Measurements from ENCODE around the gene DAB2IP.

The DAB2IP gene

DNA sequence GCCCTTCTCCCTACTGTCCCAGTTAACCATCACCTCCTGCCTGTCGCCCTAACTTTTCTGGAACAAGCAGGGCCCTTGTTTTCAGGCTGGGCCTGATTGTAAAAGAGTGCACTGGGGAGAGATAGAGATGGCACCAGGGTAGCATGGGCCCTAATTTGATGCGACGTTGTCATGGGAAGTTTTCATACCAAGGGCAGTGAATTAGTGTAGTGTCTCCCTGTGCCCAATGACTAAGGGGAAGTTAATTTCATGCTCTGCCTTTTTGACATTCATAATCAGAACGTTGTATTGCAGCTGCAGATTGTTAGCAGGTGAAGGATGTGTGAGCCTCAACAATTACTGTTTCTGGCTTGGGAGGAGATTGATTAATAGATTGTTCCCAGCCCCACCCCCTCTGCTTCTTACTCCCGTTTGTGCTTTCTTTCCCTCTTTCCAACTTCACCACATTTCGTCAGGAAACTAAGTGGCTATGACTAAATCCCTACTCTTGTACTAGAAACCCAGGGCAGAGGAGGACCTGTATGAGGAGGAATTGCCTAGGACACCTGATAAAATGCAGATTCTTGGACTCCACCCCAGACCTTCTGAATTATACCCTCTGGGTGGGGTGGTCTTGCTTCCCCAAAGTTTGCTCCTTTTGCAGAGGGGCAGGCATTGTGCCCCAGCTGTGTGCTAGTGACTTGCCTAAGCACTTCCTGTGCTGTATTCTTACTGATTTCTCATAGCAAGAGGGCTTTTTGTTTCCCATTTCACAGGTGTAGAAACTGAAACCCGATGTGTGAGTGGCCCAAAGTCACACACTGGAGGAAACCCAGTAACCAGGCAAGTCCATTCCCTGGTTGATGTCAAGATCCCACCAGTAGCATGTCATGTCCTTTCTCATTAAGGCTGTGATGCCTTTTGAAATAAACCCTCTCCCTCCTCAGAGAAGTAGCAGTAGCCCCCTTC lies 56.3 kb downstream of the DAB2IP start:
- DNase-seq, result peak; percentile 71

- DNase-seq, result no peak
Observed at GRCh38 chr9:121708768-121709488, 57.5 kb downstream of the DAB2IP start.

DNA sequence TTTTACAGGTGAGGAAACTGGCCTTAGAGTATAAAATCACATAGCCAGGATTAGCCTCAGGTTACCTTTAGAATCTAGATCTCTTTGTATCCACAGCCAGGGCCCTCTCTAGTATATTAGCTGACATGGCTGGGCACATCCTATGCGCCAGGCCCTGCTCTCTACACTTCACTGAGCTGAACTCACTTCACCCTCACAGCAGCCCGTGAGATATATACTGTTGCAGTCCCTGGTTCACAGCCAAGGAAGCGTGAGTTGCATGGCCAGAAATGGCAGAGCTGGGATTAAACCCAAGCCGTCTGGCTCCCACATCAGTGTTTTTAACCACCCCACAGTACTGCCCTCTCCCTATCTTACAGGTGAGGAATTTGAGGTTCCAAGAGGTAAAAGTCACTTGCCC lies 58.4 kb downstream of the DAB2IP start:
- DNase-seq, result no peak

- DNase-seq, result no peak
Observed at GRCh38 chr9:121711281-121711680, 59.8 kb downstream of the DAB2IP start.

GRCh38 chr9:121711797-121712196 lies 60.4 kb downstream of the DAB2IP start:
- DNase-seq, result no peak

GRCh38 chr9:121713400-121714070 lies 62.1 kb downstream of the DAB2IP start:
- no peak for DNase-seq

- DNase-seq, result no peak
Observed at GRCh38 chr9:121714075-121714705, 62.8 kb downstream of the DAB2IP start.

- no peak for DNase-seq
Observed at GRCh38 chr9:121714873-121715272, 63.4 kb downstream of the DAB2IP start.

DNA sequence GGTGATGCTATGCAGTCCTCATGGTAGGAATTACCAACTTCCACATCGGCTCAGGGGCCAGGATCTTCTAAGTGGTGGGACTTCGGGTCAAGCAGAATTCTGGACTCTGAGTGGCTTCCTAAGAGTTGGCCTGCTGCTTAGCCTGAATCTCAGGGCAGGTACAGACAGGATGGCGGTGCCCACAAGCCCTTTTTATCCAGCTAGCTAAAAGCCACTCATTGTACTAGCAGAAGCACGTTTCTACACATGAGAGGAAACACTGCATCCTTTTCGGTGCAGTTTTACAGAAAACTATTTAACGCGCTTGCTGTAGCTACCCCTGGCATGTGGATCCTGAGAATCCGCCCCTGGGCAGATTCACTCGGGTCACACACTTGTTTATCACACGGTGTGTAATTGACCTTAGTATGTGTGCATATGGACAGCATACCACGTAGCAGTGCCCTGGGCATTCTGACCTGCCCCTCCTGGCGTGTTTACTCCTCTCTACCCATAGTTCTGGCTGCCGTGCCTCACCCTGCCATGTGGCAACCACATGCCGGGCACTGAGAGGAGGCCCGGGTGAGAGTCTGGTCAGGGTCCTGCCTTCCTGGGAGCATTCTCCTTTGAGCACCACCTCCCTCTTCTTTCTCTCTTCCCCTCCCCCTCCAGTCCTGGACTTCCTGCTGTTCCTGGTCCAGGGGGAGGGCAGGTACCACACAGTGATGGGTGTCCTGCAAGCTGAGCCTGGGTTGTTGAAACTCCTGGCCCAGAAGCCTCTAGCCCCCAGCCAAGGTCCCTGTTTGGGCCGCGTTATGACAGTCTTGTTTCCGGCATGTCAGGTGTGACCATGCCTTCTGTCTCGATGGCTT lies 65.9 kb downstream of the DAB2IP start:
- DNase-seq, result no peak

DNA sequence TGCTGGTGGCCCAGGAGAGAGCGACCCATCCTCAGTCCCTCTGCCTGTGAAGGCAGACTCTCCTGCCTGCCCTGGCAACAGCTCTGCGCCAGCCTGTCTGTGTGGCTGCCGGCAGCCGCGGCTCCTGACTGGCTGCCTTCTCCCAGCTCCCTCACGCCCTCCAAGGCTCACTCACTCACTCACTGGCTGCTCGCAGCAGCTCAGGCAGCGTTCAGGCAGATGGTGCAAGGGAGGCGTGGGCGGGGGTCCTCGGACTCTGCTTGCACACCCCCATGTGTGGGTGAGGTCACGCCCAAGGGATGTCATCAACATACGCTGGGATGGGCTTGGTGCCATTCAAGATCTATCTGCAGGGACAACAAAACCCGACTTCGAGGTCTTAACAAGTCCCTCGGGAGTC lies 66.7 kb downstream of the DAB2IP start:
- DNase-seq, result no peak

GRCh38 chr9:121718501-121718900 lies 67.1 kb downstream of the DAB2IP start:
- no peak for DNase-seq

DNA sequence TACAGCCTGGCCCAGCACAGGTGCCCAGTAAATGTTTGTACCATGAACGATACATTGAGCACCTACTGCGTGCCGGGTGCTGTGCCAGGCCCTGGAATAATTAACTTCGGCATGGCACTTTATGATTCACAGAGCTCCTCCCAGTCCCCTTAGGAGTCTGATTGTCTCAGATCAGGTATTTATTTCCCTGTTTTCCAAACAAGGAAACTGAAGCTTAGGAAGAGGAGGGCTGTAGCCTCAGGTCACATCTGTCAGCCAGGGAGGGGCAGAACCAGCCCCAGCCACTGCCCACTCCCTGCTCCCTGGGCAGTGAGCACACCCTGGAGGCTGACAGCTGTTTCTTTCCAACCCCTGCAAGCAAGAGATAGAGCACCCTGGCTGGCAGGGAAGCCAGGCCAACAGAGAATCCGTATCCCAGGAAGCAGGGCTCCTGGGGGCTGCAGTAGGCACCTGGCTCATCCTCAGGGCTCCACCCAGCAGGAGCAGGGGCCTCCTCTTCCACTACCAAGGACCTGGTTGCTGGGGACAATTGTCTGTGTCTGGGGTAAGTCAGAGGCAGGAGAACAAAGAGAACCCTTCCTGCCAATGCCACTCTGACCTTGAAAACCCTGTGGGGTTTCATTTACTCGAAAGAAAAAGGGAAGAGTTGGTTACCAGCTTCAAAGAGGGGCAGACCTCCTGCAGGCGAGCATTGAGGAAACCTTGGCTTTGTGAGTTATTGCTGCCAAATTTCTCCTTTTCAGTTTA lies 69.0 kb downstream of the DAB2IP start:
- no peak for DNase-seq

GRCh38 chr9:121721058-121721350 lies 69.6 kb downstream of the DAB2IP start:
- DNase-seq, result no peak

GRCh38 chr9:121721770-121722169 lies 70.3 kb downstream of the DAB2IP start:
- no peak for DNase-seq

DNA sequence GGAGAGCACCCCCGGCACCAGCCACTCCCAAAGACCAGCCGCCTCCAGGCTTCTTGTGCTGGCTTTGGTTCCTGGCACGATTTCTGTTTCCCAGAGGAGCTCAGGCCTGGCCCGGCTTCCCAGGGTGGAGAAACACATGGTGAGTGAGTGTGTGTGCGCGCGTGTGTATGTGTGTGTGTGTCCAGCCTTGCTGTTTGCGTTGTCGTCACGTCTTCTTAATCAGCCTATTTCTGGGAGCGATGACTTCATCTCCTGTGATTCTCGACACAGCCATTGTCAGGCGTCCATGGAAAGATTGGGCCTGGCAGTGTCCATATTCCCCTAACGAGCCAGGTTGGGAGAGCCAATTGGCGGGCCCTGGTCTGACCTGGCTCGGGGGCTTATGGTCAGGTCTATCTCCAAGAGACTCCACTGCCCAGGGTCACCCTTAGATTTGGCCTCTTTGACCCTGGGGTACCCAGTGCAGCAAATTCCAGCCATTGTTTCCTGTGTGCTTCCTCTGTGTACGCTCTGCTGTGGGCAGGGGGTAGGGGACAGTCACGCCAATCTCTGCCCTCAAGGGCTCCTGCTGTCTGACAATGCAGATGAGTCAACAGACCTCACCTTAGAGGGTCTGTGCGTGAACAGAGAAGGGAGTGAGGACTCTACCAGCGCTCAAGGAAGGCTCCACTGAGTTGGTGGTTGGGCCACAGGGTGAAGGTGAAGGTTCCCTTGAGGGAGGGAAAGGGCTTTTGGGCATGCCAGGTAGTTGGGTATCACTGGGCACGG lies 73.8 kb downstream of the DAB2IP start:
- DNase-seq, result no peak

- no peak for DNase-seq
Observed at GRCh38 chr9:121727295-121728020, 76.0 kb downstream of the DAB2IP start.

GRCh38 chr9:121728916-121729315 lies 77.5 kb downstream of the DAB2IP start:
- DNase-seq, result no peak

GRCh38 chr9:121729769-121730562 lies 78.5 kb downstream of the DAB2IP start:
- no peak for DNase-seq

GRCh38 chr9:121731090-121731489 lies 79.7 kb downstream of the DAB2IP start:
- no peak for DNase-seq
